H1 (cell line): ENCODE results near the gene DAPK1. TPM values are rescaled to one million over a fixed set of nuclear protein-coding genes. Genes with fewer than 3 reads are reported as not detected.

Experiments
- BRCA1 ChIP-seq: IDR thresholded peaks from 2 replicates; pipeline ENCODE4 v1.6.1; 2012; ENCODE audit warnings: low read depth, low read length, improper control_type of control experiment
- CHD7 ChIP-seq: fragments of 300-600 bp; sonication (generic); IDR thresholded peaks from 2 replicates; pipeline ENCODE4 v1.7.1; 2012; ENCODE audit warnings: low read length, moderate library complexity, mild to moderate bottlenecking, inconsistent platforms; ENCODE audit not compliant: insufficient replicate concordance
- CTCF ChIP-seq, 3 experiments: IDR thresholded peaks; 1 replicate in 2 of 3; 2 replicates in 1 of 3; pipeline versions ENCODE4 v1.5.1 to v1.6.1; 2011; ENCODE audit warnings: low read length in 3 of 3, mild to moderate bottlenecking in 3 of 3, inconsistent platforms in 2 of 3, low read depth in 1 of 3, moderate library complexity in 1 of 3; ENCODE audit not compliant: insufficient read depth in 1 of 3; ENCODE audit errors: control extremely low read depth in 1 of 3
- E2F6 ChIP-seq: IDR thresholded peaks from 2 replicates; pipeline ENCODE4 v1.6.1; 2012; ENCODE audit warnings: inconsistent platforms
- HDAC6 ChIP-seq: IDR thresholded peaks from one replicate; pipeline ENCODE4 v1.7.1; 2012; ENCODE audit warnings: low read depth, mild to moderate bottlenecking, inconsistent platforms, low read length, moderate library complexity
- TEAD4 ChIP-seq: IDR thresholded peaks from 2 replicates; pipeline ENCODE4 v1.6.1; 2012; ENCODE audit warnings: low read depth, low read length, inconsistent platforms, mixed read lengths
- polyA plus RNA-seq, 7 experiments: library from polyadenylated mRNA; depleted of rRNA in 3 of 7; stranded (reverse) in 5 of 7; unstranded in 2 of 7; fragments of >200 nt in 5 of 7; fragments of 200-250 nt in 2 of 7; gene quantifications; 1 replicate in 5 of 7; 2 replicates in 1 of 7; 4 replicates in 1 of 7; pipeline versions ENCODE4 v1.2.1 to v1.2.3, GENCODE V29; 2011 to 2013; ENCODE audit warnings: missing spikeins in 2 of 7, mixed read lengths in 2 of 7
- total RNA-seq: library from RNA; stranded (reverse); fragmentation: NEBNext Ultra II Directional; extraction: Animal tissue kit (Norgen Biotek cat#: 25700); gene quantifications from 2 replicates; pipeline ENCODE4 v1.2.1, GENCODE V29; 2021
- TF ChIP-seq, protein P1 (sequence below): IDR thresholded peaks from 2 replicates; pipeline ENCODE4 v1.6.1; 2012; ENCODE audit warnings: inconsistent platforms

The DAPK1 gene
- total and polyA plus RNA-seq, 2 of the 8 experiments (the other 6 are each of a cell fraction or from before 2014, with no cell fraction given): 62.4 to 131 TPM

DNA sequence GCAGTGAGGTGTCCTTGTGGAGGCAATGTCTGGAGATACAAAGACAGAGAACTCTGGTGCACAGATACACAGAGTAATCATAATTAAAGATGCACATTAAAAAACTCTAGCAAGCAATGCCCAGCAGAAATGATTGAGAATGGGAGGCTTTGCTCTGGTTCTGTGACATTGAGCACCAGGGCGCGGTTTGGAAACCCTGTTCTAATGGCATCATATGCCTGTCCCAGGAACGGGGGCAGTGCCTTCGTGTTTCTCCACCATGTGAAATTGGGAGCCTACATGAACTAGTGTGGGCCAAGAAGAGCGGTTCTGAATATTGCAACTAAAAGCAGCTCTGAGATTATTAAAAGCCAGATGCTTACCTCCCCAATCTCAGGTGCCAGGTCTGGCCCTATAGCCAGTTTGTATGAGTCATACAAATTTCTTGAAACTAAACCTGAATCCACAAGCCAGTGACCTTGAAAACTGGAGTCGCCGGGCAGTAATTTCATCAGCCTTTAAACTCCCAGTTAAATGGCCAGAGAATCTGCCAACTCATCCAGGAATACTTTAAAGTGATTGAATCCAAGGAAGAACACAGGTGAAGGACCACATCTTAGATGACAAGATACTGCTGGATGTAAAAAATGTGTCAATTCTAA is 206.1 kb downstream of the DAPK1 start (continued):
- TF ChIP-seq CHD7: no peak
- TF ChIP-seq CTCF (IDR thresholded peaks at IDR 0.05; ENCODE audit: control extremely low read depth in 1 of 3, insufficient read depth in 1 of 3, low read depth in 1 of 3, low read length in 3 of 3): no peak
- TF ChIP-seq TEAD4: no peak
- no peak for TF ChIP-seq E2F6
- no peak for TF ChIP-seq BRCA1
- TF ChIP-seq HDAC6: no peak
- TF ChIP-seq, protein P1, sequence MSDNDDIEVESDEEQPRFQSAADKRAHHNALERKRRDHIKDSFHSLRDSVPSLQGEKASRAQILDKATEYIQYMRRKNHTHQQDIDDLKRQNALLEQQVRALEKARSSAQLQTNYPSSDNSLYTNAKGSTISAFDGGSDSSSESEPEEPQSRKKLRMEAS: no peak
